Inflammatory macrophage treated with lipopolysaccharide for 1 hour (primary cell): ENCODE results near the gene TRIM8.

Experiments
- DNase-seq, 2 donors: peaks; one replicate each; pipeline ENCODE4 v3.0.0-alpha.2; 2020 to 2022

The TRIM8 gene

GRCh38 chr10:102705531-102705930 is 61.3 kb downstream of the TRIM8 start:
- no peak for DNase-seq
